NCI-H2227 (cell line): Measurements from ENCODE around the gene PSMB4.
A peak's percentile ranks its signal among the peaks of the same experiment; 100 is the strongest.
"Not testable (repeated sequence)": the region's sequence is repeated elsewhere in the genome, so short reads cannot be mapped to it uniquely, and the experiment has no call there.

ENCODE experiments used
- DNase-seq: peaks from one replicate; lab custom pipeline; 2025; ENCODE audit not compliant: unreplicated experiment; lab: John Stamatoyannopoulos, UW

Gene PSMB4

GRCh38 chr1:151436985-151437384, 37.6 kb downstream of the PSMB4 start:
- DNase-seq = no peak

DNA sequence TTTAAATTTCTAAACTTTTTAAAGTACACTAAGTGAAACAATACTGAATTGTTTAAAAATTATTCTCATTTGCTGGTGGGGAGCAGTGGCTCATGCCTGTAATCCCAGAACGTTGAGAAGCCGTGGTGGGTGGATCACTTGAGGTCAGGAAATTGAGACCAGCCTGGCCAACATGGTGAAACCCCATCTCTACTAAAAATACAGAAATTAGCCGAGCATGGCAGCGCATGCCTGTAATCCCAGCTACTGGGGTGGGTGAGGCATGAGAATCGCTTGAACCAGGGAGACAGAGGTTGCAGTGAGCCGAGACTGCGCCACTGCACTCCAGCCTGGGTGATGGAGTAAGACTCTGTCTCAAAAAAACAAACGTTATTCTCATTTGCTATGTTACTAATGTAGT, 38.0 kb downstream of the PSMB4 start:
- not testable (repeated sequence) for DNase-seq

DNA sequence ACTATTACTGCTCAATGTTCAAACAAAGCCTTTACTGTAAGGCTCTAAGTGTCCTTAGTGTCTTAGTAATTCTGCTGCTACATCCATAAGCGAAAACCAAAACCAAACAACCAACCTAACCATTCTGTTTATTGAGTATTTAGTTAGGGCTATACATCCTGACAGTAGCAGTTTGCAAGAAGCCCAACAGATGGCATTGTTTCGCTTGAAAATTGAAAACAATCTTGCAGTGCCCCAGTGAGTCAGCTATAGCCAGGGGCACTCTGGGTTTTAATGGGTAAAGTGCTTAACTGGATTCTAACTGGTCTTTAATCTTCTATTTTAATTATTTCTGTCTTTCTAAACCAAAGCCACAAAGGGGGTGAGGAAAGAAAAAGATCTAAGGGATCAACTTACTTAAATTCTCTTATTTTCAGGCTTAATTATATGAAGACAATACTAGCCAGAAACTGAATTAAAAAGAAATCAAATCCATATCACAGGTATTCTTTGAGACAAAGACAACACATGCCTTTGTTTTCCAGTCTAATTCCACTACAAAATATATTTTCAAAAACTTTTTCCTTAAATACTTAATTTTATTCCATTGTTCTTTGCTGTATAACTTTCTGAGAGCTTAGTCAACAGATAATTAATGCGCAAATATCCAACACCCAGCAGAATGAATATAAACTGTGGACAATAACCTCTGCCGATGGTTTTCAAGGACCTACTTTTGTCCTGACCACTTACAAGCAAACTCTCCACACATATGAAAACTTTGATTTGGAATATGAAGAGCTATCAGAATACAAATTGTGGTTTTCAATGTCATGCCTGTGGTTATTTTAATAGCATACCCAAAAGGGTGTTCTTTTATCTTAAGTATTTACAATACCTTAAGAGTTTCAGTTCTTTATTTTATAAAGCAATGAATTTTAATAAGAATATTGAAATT, 44.7 kb downstream of the PSMB4 start:
- peak; percentile 81 for DNase-seq

GRCh38 chr1:151444783-151445177, 45.4 kb downstream of the PSMB4 start:
- no peak for DNase-seq

- DNase-seq = no peak
These were observed 48.3 kb downstream of the PSMB4 start for GRCh38 chr1:151447696-151448095.
